HG03439 (cell line): ENCODE measurements around the gene C20orf202.
"Not testable (repeated sequence)": the region's sequence is repeated elsewhere in the genome, so short reads cannot be mapped to it uniquely, and the experiment has no call there.

Experiments
- ATAC-seq: cut with Tn5 transposase; IDR thresholded peaks from one replicate; pipeline ENCODE4 v1.9.1; 2021; ENCODE audit warnings: mild to moderate bottlenecking, moderate library complexity; ENCODE audit not compliant: unreplicated experiment

C20orf202 gene

GRCh38 chr20:1242530-1242929, 39.3 kb downstream of the C20orf202 start:
- no peak for ATAC-seq

- ATAC-seq = no peak
Measured at GRCh38 chr20:1245578-1245977, 42.3 kb downstream of the C20orf202 start.

- ATAC-seq = no peak
Measured at GRCh38 chr20:1247689-1248088, 44.4 kb downstream of the C20orf202 start.

GRCh38 chr20:1250282-1250681, 47.0 kb downstream of the C20orf202 start:
- ATAC-seq = not testable (repeated sequence)

- ATAC-seq = no peak
Measured at GRCh38 chr20:1252416-1252815, 49.2 kb downstream of the C20orf202 start.

GRCh38 chr20:1254254-1254653, 51.0 kb downstream of the C20orf202 start:
- no peak for ATAC-seq

GRCh38 chr20:1255675-1256074, 52.4 kb downstream of the C20orf202 start:
- ATAC-seq = no peak
